HG03565 (cell line): ENCODE results near the gene UNC45A.
"Not testable (repeated sequence)": the region's sequence is repeated elsewhere in the genome, so short reads cannot be mapped to it uniquely, and the experiment has no call there.

Experiments used
- ATAC-seq: cut with Tn5 transposase; IDR thresholded peaks from one replicate; pipeline ENCODE4 v1.9.1; 2021; ENCODE audit warnings: mild to moderate bottlenecking, moderate library complexity; ENCODE audit not compliant: unreplicated experiment

UNC45A gene

GRCh38 chr15:90903733-90904536 is 31.1 kb upstream of the UNC45A start:
- no peak for ATAC-seq

GRCh38 chr15:90904746-90905145 is 30.3 kb upstream of the UNC45A start:
- no peak for ATAC-seq

DNA sequence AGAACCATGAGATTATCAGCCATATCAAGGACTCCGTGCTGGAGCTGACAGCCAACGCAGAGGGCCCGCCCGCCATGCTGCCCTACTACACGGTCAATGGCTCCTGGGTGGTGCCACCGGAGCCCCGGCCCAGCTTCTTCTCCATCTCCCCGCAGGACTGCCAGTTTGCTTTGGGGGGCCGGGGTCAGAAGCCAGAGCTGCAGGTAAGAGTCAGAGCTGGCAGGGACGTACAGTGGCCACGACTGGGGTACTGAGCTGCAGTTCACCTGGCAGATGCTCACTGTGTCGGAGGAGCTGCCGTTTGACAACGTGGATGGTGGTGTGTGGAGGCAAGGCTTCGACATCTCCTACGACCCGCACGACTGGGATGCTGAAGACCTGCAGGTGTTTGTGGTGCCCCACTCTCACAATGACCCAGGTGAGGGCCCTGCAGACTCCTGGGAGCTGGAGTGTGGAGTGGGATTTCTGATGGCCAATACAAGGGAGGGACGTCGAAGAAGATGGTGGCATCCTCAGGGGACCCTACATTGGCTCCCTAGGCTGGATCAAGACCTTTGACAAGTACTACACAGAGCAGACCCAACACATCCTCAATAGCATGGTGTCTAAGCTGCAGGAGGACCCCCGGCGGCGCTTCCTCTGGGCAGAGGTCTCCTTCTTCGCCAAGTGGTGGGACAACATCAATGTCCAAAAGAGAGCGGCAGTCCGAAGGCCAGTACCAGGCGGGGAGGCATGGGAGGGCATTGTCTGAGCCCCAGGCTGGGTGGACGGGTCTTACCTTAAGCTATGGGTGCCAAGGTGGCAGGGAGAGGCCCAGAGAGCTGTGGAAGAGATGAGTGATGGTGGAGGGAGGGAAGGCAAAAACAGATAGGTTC is 29.5 kb upstream of the UNC45A start:
- ATAC-seq: no peak

GRCh38 chr15:90906181-90906849 is 28.8 kb upstream of the UNC45A start:
- ATAC-seq: no peak

GRCh38 chr15:90907051-90907660 is 27.9 kb upstream of the UNC45A start:
- no peak for ATAC-seq

DNA sequence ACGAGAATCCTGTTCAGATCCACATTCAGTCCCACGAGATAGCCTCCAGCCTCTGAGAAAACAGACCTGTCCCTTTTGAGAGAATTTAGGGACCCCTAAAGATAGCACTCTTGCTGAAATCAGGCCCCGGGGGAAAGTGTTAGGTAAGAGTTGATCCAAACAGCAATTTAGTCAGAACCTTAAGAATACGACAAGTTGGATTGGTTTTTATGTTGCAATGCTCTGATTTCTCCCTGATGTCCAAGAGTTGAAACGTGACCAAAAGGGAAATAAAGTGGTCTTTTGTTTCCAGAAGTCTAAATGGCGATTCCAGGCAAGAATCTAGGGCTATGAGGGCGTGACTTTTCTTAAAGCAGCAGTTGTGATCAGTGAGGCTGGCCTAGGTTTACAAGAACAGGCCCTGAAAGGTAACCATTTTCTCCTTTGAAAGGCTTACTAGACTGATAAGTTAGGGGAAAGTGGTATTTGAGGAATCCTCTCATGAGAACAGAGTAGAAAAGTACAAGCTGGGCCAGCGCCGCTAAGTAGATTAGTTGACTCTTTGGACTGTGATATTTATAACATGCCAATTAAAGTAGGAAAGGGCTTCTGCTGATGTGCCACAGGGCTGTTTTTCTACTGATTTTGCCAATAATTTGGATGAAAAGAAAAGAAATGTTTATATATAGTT is 27.1 kb upstream of the UNC45A start:
- ATAC-seq: no peak

DNA sequence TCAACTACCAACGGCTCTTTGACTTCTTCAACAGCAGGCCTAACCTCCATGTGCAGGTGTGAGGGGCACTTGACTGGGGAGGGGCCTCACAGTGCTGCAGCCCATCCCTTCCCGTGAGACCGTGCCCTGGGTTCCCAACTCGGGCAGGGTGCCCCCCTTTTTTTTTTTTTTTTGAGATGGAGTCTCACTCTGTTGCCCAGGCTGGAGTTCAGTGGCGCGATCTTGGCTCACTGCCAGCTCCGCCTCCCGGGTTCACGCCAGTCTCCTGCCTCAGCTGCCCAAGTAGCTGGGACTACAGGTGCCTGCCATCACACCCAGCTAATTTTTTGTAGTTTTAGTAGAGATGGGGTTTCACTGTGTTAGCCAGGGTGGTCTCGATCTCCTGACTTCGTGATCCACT is 25.6 kb upstream of the UNC45A start:
- ATAC-seq: not testable (repeated sequence)

DNA sequence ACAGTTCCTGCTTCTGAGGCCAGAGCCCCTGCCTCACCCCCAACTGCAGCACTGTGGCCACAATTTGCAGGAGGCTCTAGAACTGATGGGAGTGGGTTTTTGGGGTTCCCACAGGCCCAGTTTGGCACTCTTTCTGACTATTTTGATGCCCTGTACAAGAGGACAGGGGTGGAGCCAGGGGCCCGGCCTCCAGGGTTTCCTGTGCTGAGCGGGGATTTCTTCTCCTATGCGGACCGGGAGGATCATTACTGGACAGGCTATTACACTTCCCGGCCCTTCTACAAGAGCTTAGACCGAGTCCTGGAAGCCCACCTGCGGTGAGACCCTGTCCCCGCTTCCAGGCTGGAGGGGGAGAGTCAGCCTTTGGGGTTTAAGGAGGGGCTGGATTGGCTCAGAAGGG is 25.1 kb upstream of the UNC45A start:
- no peak for ATAC-seq

GRCh38 chr15:90910441-90911301 is 24.4 kb upstream of the UNC45A start:
- ATAC-seq: no peak

GRCh38 chr15:90911302-90911623 is 23.8 kb upstream of the UNC45A start:
- ATAC-seq: no peak

DNA sequence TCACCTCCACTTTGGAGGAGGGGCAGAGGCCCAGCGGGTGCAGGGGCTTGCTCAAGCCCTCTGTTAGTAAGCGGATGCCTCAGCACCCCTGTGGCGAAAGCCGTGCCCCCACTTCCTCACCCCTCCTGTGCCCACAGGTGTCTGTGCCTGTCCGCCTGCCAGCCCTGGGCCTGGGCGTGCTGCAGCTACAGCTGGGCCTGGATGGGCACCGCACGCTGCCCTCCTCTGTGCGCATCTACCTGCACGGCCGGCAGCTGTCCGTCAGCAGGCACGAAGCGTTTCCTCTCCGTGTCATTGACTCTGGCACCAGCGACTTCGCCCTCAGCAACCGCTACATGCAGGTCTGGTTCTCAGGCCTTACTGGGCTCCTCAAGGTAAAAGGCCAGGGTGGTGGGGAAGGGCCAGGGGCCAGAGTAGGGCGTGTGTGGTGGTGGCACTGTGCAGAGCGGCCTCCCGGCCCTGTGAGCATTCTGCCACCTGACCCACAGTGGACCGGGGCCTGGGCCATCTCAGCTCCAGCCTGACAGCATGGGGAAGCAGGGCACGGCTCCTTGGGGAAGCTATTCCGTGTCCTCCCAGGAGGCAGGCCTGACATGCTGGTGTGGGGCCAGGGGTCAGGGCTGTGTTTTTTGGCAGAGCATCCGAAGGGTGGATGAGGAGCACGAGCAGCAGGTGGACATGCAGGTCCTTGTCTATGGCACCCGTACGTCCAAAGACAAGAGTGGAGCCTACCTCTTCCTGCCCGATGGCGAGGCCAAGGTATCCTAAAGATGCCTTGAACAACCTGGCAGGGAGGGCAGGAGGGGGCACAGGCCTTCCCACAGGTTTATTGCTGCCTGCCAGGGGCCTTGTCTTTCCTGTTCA is 22.9 kb upstream of the UNC45A start:
- ATAC-seq: no peak

DNA sequence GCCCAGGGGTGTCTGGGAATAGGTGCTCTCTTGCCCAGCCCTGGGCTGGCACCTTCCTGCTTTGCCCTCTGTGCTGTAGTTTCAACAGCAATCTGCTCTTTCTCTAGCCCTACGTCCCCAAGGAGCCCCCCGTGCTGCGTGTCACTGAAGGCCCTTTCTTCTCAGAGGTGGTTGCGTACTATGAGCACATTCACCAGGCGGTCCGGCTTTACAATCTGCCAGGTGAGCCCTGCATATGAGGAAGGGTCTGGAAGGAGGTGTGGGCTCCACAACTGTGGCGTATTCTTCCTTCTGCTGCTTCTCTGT is 22.4 kb upstream of the UNC45A start:
- ATAC-seq: no peak

DNA sequence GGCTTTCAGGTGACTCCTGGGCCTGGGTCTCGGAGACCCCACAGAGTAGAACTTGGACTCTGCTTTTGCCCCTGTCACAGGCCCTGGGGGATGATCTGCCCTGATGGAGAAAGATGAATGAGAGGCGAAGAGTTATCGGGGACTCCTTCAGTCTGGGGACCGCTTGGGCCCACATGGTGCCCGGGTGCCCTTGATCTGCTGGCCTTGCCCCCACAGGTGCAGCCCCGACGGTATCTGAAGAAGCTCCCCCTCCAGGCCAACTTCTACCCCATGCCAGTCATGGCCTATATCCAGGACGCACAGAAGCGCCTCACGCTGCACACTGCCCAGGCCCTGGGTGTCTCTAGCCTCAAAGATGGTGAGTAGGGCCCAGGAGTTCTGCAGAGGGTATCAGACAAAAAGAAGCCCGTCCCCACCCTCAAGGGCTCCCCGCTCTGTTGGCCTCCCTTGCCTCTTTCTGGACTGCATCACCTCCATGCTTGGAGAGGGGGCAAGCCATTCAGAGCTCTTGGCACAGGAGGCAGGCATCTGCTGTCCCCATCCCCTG is 21.6 kb upstream of the UNC45A start:
- no peak for ATAC-seq

DNA sequence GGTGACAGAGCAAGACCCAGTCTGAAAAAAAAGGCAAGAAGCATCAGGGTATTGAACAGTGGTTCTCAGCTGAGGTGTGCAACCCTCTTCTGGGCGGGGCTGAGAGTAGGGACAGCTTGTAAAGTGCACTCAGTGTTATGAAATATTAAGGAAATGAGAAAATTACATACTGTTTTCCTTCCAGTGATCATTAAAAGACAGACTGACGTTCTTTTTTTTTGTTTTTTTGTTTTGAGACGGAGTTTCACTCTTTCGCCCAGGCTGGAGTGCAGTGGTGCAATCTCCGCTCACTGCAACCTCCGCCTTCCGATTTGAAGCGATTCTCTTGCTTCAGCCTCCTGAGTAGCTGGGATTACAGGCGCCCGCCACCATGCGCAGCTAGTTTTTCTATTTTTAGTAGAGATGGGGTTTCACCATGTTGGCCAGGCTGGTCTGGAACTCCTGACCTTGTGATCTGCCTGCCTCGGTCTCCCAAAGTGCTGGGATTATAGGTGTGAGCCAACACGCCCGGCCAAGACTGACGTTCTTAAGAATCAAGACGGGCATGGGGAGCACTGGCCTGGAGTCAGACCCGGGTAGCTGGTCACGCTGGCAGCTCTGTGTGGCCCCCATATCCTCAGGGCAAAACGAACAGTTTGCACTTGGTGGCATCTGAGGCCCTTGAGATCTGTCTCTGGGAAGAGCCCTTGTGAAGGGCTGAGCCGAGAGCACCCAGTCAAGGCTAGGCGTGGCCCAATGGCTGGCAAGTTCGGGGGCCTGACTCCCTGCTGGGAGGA is 20.6 kb upstream of the UNC45A start:
- no peak for ATAC-seq

DNA sequence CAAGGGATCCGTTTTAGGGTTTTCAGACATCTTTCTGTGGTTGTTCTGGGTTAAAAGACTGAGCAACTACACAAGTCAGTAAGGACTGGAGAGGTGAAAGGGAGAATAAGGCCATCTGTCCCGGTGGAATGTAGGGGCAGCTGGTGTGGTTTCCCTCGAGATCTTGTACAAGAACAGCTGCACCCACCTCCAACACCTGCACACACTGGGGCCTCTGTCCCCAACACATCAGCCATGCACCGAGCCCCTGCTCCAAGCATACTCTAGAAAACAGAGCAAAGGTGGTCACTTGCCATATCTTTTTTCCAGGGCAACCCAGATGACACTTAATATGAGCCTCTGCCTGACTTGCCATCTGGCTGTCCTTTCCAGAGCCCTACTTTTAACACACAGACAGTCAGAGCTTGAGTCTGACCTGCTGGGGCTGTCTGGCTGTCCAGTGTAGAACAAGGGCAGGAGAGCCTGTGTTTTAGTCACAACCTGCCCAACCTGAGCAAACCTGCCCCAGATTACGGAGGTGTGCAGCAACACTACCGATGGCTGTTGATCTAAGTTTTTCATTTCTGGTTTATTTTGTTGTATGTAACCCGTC is 19.8 kb upstream of the UNC45A start:
- no peak for ATAC-seq

DNA sequence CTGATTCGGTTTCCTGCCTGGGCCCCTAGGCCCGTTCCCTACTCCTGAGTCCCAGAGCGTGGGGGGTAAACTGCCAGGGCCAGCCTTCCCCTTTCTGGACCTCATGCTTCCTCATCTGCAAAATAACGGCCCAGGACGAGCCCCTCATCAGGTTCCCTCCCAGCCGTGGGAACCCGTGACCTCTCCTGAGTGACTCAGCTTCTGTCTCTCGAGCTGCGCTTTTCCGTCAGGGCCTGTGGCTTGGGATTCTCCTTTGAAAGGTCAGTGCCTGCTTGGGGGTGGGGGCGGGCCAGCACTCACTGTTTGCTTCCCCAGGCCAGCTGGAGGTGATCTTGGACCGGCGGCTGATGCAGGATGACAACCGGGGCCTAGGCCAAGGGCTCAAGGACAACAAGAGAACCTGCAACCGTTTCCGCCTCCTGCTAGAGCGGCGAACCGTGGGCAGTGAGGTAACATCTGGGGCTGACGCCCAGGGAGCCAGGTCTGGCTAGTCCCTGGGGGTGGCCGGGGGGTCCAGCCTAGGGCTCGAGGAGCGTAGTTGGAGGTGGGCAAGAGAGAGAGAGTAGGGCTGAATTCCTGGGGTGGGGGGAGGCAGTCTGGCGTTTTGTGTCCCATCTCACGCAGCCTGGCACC is 19.2 kb upstream of the UNC45A start:
- ATAC-seq: no peak

DNA sequence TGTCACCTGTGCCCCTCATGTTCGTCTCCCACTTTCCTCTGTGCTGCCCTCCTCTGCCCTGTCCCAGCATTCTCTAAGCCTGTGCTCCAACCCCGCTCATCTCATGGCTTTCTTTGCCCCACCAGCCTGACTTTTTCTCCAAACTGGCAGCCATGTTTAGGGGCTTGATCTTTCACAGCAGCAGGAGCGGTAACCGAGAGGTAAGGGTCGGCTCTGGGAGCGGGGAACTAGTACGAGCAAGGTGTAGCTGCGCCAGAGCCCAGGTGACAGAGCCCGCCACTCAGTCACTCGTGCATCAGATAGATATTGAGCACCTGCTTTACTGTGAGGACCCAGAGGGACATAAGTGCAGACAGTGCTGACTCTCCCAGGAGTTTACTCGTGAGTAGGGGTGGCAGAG is 18.6 kb upstream of the UNC45A start:
- no peak for ATAC-seq
